HCT116 (cell line): Measurements from ENCODE around the gene KIAA1614.

Source experiments
- JUND ChIP-seq: IDR thresholded peaks from 2 replicates; pipeline ENCODE4 v1.6.1; 2012
- MAX ChIP-seq: IDR thresholded peaks from 2 replicates; pipeline ENCODE4 v1.6.1; 2012
- POLR2A ChIP-seq: IDR thresholded peaks from 2 replicates; pipeline ENCODE4 v1.7.0; 2011; ENCODE audit warnings: borderline replicate concordance; ENCODE audit not compliant: insufficient read depth, insufficient read length; ENCODE audit errors: extremely low read depth
- POLR2AphosphoS5 ChIP-seq: IDR thresholded peaks from 2 replicates; pipeline ENCODE4 v1.6.1; 2011; ENCODE audit warnings: mild to moderate bottlenecking, low read depth, low read length, moderate library complexity
- SRF ChIP-seq: IDR thresholded peaks from 2 replicates; pipeline ENCODE4 v1.6.1; 2012; ENCODE audit warnings: low read depth
- TCF7L2 ChIP-seq: IDR thresholded peaks from 2 replicates; pipeline ENCODE4 v1.7.0; 2011; ENCODE audit warnings: borderline replicate concordance, inconsistent platforms; ENCODE audit not compliant: insufficient read depth, insufficient read length; ENCODE audit errors: extremely low read depth
- ZNF274 ChIP-seq: fragments of 200-500 bp; sonication (Bioruptor generic); IDR thresholded peaks from 2 replicates; pipeline ENCODE4 v1.6.1; 2014; ENCODE audit warnings: mild to moderate bottlenecking, low read depth, low read length, inconsistent platforms
- TF ChIP-seq, protein P1 (sequence below), 3 experiments: fragments of 200-600 bp in 1 of 3; sonication (generic) in 1 of 3; IDR thresholded peaks in 2 of 3; conservative IDR thresholded peaks in 1 of 3; 2 replicates each; pipeline ENCODE4 v1.5.1; 2012 to 2017; ENCODE audit warnings: low read depth in 2 of 3, low read length in 2 of 3, antibody characterized with exemption in 1 of 3, borderline replicate concordance in 1 of 3, control low read depth in 1 of 3, mild to moderate bottlenecking in 1 of 3, mixed read lengths in 1 of 3, mixed run types in 1 of 3, moderate library complexity in 1 of 3; ENCODE audit not compliant: insufficient read depth in 1 of 3

- no peak for TF ChIP-seq TCF7L2
- TF ChIP-seq, protein P1, sequence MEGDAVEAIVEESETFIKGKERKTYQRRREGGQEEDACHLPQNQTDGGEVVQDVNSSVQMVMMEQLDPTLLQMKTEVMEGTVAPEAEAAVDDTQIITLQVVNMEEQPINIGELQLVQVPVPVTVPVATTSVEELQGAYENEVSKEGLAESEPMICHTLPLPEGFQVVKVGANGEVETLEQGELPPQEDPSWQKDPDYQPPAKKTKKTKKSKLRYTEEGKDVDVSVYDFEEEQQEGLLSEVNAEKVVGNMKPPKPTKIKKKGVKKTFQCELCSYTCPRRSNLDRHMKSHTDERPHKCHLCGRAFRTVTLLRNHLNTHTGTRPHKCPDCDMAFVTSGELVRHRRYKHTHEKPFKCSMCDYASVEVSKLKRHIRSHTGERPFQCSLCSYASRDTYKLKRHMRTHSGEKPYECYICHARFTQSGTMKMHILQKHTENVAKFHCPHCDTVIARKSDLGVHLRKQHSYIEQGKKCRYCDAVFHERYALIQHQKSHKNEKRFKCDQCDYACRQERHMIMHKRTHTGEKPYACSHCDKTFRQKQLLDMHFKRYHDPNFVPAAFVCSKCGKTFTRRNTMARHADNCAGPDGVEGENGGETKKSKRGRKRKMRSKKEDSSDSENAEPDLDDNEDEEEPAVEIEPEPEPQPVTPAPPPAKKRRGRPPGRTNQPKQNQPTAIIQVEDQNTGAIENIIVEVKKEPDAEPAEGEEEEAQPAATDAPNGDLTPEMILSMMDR (IDR thresholded peaks at IDR 0.05 in 2 of 3, conservative IDR thresholded peaks at IDR 0.05 in 1 of 3; ENCODE audit: borderline replicate concordance in 1 of 3, insufficient read depth in 1 of 3, low read depth in 2 of 3, low read length in 2 of 3): no peak
- TF ChIP-seq SRF: no peak
- TF ChIP-seq POLR2AphosphoS5: no peak
- no peak for TF ChIP-seq MAX
- TF ChIP-seq POLR2A: no peak
- no peak for TF ChIP-seq JUND
- TF ChIP-seq ZNF274: no peak
These were observed 23.7 kb downstream of the KIAA1614 start for GRCh38 chr1:180936110-180937011.
